ENCODE results near the gene LAPTM4A. TPM values are rescaled to one million over a fixed set of nuclear protein-coding genes. Genes with fewer than 3 reads are reported as not detected.

Gene LAPTM4A
- total RNA-seq, 2 experiments from 2014 or later = 8.4 to 26.2 TPM

DNA sequence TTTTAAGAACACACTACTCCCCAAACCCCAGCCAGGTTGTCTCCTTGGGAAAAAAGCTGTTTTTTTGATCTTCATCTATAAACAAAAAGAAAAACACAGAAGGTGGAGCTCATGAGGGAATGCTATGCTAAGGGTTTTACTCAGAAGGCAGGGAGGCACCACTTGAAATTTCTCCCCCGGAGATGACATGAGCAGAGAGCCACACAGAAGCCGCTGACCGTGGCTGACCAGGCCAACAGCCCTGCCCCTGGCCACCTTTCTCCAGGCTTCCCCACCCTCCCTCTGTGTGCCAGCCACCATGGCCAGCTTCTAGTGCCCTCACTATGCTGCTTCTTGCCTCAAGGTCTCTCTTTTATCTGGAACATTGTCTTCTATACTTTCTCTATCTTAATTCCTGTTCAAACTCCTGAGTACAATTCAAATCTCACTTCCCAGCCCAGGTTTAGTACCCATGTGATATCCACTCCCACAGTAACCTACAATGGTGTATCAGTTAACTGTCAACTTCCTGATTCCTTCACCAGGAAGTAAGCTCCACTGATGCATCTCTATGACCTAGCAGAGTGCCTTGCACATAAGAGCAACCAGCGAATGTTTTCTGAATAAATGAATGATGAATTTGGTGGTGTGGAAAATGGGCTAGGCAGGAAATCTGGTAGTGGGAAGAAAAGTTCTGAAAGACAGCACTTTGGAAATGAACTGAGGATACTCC is 15.3 kb downstream of the LAPTM4A start:
- Histone ChIP-seq H3K9me2 (ENCODE audit: insufficient read depth, low read length) (no peaks in the 10 kb centered on the region), H3K4me2 (ENCODE audit: low read length) (peak overlapping the region; percentile 34), H3K27ac (ENCODE audit: low read depth, low read length, poor library complexity, severe bottlenecking) (peak overlapping the region; percentile 28), H3K36me3 (ENCODE audit: insufficient read depth, low read length) (peaks cover 96% of the 10 kb centered on the region), H2AFZ (ENCODE audit: low read length) (no peak overlapping the region), H3K4me1 (ENCODE audit: insufficient read depth, low read length, poor library complexity, severe bottlenecking) (peaks cover 15% of the 10 kb centered on the region), H3K4me3 (ENCODE audit: low read depth, low read length, poor library complexity, severe bottlenecking) (no peak overlapping the region), H3K79me2 (ENCODE audit: insufficient read depth, low read depth, low read length) (peaks cover 1% of the 10 kb centered on the region; the same call in 1 of the 2 replicates), H3K9me3 (ENCODE audit: low read length) (no peaks in the 10 kb centered on the region), H4K20me1 (ENCODE audit: insufficient read depth, low read length) (no peaks in the 10 kb centered on the region)
- ChIA-PET POLR2A (interaction anchor here (0.7 to 2.9 kb wide), 4 partner anchors 13 to 59 kb away, joined by 3 to 32 read pairs (median 9); partner anchors contain the start of gene LAPTM4A), CTCF (ENCODE audit: unreplicated experiment) (interaction anchor here (0.6 kb wide), 1 partner anchor 34 kb away, joined by 3 read pairs; no protein-coding TSS in a partner anchor)
- intact Hi-C loops (cut with micrococcal nuclease; ENCODE audit: unreplicated experiment) = no loop called here
- no TSS peak for BruUV-seq (replicated peaks)
- TF ChIP-seq, protein P1, sequence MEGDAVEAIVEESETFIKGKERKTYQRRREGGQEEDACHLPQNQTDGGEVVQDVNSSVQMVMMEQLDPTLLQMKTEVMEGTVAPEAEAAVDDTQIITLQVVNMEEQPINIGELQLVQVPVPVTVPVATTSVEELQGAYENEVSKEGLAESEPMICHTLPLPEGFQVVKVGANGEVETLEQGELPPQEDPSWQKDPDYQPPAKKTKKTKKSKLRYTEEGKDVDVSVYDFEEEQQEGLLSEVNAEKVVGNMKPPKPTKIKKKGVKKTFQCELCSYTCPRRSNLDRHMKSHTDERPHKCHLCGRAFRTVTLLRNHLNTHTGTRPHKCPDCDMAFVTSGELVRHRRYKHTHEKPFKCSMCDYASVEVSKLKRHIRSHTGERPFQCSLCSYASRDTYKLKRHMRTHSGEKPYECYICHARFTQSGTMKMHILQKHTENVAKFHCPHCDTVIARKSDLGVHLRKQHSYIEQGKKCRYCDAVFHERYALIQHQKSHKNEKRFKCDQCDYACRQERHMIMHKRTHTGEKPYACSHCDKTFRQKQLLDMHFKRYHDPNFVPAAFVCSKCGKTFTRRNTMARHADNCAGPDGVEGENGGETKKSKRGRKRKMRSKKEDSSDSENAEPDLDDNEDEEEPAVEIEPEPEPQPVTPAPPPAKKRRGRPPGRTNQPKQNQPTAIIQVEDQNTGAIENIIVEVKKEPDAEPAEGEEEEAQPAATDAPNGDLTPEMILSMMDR (conservative IDR thresholded peaks at IDR 0.05; ENCODE audit: low read length) = no peak
- TF ChIP-seq EZH2phosphoT487 (IDR thresholded peaks at IDR 0.05; ENCODE audit: borderline replicate concordance, low read depth, low read length) = no peak
- DNase-seq (ENCODE audit: low spot score) = peak; percentile 61

DNA sequence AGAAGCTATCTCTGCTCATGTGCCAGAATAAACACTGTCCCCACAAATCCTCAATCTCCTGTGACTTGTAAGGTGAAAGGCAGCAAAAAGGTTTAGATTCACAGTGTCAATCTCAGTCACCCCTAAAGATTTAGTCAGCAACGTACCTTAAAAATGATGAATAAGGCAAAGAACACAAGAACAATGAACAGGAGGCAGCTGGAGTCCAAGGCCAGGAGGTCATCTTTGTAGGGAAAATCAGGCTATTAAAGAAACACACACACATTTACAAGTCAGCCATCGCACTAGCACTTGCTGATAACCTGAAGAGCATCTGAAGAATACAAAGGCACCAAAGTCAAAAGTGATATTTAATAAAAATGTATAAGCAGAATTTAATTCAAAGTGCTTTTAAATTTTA is 16.6 kb downstream of the LAPTM4A start:
- no TSS peak for BruUV-seq (replicated peaks)
- TF ChIP-seq, protein P1 (conservative IDR thresholded peaks at IDR 0.05; ENCODE audit: low read length) = no peak
- no peak for TF ChIP-seq EZH2phosphoT487 (IDR thresholded peaks at IDR 0.05; ENCODE audit: borderline replicate concordance, low read depth, low read length)
- Histone ChIP-seq H3K4me3 (ENCODE audit: low read depth, low read length, poor library complexity, severe bottlenecking) (no peak overlapping the region), H3K9me2 (ENCODE audit: insufficient read depth, low read length) (no peaks in the 10 kb centered on the region), H3K4me2 (ENCODE audit: low read length) (no peak overlapping the region), H3K79me2 (ENCODE audit: insufficient read depth, low read depth, low read length) (no peaks in the 10 kb centered on the region; the same call in 1 of the 2 replicates), H3K9me3 (ENCODE audit: low read length) (peaks cover 9% of the 10 kb centered on the region; the same call in 1 of the 2 replicates), H4K20me1 (ENCODE audit: insufficient read depth, low read length) (no peaks in the 10 kb centered on the region), H3K4me1 (ENCODE audit: insufficient read depth, low read length, poor library complexity, severe bottlenecking) (peaks cover 15% of the 10 kb centered on the region), H3K27ac (ENCODE audit: low read depth, low read length, poor library complexity, severe bottlenecking) (no peak overlapping the region), H3K36me3 (ENCODE audit: insufficient read depth, low read length) (peaks cover 97% of the 10 kb centered on the region), H2AFZ (ENCODE audit: low read length) (no peak overlapping the region)
- ChIA-PET CTCF (ENCODE audit: unreplicated experiment) (no interaction called here), POLR2A (interaction anchor here (2.5 to 2.9 kb wide), 2 partner anchors 13 to 14 kb away, joined by 8 to 32 read pairs; no protein-coding TSS in a partner anchor)
- intact Hi-C loops (cut with micrococcal nuclease; ENCODE audit: unreplicated experiment) = no loop called here
- no peak for DNase-seq (ENCODE audit: low spot score)

DNA sequence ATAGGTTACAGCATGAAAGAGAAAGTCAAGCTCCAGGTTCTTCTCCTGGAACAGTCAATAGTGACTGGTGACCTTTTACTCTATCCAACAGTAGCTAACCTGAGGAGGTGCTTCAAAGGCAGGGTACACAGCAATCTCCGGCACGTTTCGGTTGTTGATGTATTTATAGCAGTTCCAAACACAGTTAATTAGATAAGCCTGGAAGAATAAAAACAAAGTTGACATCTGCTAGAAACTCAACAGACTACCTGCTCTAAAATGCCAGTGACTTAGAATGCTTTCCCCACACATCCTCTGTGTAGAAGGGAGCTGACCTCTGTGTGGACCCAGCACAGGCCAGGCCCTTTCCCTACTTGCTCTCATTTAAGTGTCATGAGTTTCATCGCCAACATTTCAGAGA is 17.2 kb downstream of the LAPTM4A start:
- TF ChIP-seq EZH2phosphoT487 (IDR thresholded peaks at IDR 0.05; ENCODE audit: borderline replicate concordance, low read depth, low read length) = no peak
- TF ChIP-seq, protein P1 (conservative IDR thresholded peaks at IDR 0.05; ENCODE audit: low read length) = no peak
- Histone ChIP-seq H2AFZ (ENCODE audit: low read length) (no peak overlapping the region), H3K79me2 (ENCODE audit: insufficient read depth, low read depth, low read length) (no peaks in the 10 kb centered on the region; the same call in 1 of the 2 replicates), H3K36me3 (ENCODE audit: insufficient read depth, low read length) (peaks cover 99% of the 10 kb centered on the region), H3K4me1 (ENCODE audit: insufficient read depth, low read length, poor library complexity, severe bottlenecking) (peaks cover 15% of the 10 kb centered on the region), H3K4me3 (ENCODE audit: low read depth, low read length, poor library complexity, severe bottlenecking) (no peak overlapping the region), H3K4me2 (ENCODE audit: low read length) (no peak overlapping the region), H3K9me2 (ENCODE audit: insufficient read depth, low read length) (no peaks in the 10 kb centered on the region), H3K9me3 (ENCODE audit: low read length) (peaks cover 15% of the 10 kb centered on the region; the same call in 1 of the 2 replicates), H4K20me1 (ENCODE audit: insufficient read depth, low read length) (no peaks in the 10 kb centered on the region), H3K27ac (ENCODE audit: low read depth, low read length, poor library complexity, severe bottlenecking) (no peak overlapping the region)
- no peak for DNase-seq (ENCODE audit: low spot score)
- POLR2A ChIA-PET = interaction anchor here (2.5 kb wide), 1 partner anchor 14 kb away, joined by 8 read pairs; no protein-coding TSS in a partner anchor
- BruUV-seq (replicated peaks) = no TSS peak
- intact Hi-C loops (cut with micrococcal nuclease; ENCODE audit: unreplicated experiment) = no loop called here
- CTCF ChIA-PET (ENCODE audit: unreplicated experiment) = no interaction called here

All from OCI-LY7 (cell line).